Neuronal stem cell (in vitro differentiated cells): ENCODE data around the gene DHRS2.

Experiments used
- DNase-seq: peaks from one replicate; pipeline ENCODE4 v3.0.0-alpha.2; 2013; ENCODE audit warnings: low spot score
- H2AFZ ChIP-seq: one replicate; pipeline ENCODE4 v1.6.1; 2013; ENCODE audit warnings: mild to moderate bottlenecking, low read length, inconsistent platforms
- H2AK5ac ChIP-seq: 2 replicates; pipeline ENCODE4 v1.6.1; 2013; ENCODE audit warnings: low read depth, mild to moderate bottlenecking, inconsistent platforms, low read length, moderate library complexity, mixed read lengths
- H2BK120ac ChIP-seq: 2 replicates; pipeline ENCODE4 v1.6.1; 2013; ENCODE audit warnings: low read depth, mild to moderate bottlenecking, inconsistent platforms, low read length, moderate library complexity, mixed read lengths
- H2BK12ac ChIP-seq: one replicate; pipeline ENCODE4 v1.6.1; 2013; ENCODE audit warnings: low read length, inconsistent platforms
- H2BK15ac ChIP-seq: 2 replicates; pipeline ENCODE4 v1.6.1; 2013; ENCODE audit warnings: mild to moderate bottlenecking, low read length, inconsistent platforms, mixed read lengths
- H2BK5ac ChIP-seq: one replicate; pipeline ENCODE4 v1.6.1; 2013; ENCODE audit warnings: inconsistent platforms, mild to moderate bottlenecking, low read length, moderate library complexity
- H3K14ac ChIP-seq: one replicate; pipeline ENCODE4 v1.6.1; 2013; ENCODE audit warnings: low read length, inconsistent platforms
- H3K18ac ChIP-seq: 2 replicates; pipeline ENCODE4 v1.6.1; 2013; ENCODE audit warnings: low read length, inconsistent platforms
- H3K23ac ChIP-seq: 2 replicates; pipeline ENCODE4 v1.6.1; 2013; ENCODE audit warnings: low read depth, mild to moderate bottlenecking, mixed read lengths, low read length, inconsistent platforms; ENCODE audit not compliant: poor library complexity
- H3K27ac ChIP-seq: replicated peaks from 3 replicates; pipeline ENCODE4 v1.5.1; 2013; ENCODE audit warnings: low read length, inconsistent platforms
- H3K27me3 ChIP-seq, 3 experiments: 2 replicates each; pipeline ENCODE4 v1.6.1; 2013; ENCODE audit warnings: low read length in 3 of 3, mild to moderate bottlenecking in 2 of 3, inconsistent platforms in 1 of 3, low read depth in 1 of 3, mixed read lengths in 1 of 3, moderate library complexity in 1 of 3; ENCODE audit not compliant: control insufficient read depth in 3 of 3, insufficient read depth in 3 of 3
- H3K36me3 ChIP-seq, 2 donors: replicated peaks in 1 of 2; 2 replicates each; pipeline ENCODE4 v1.6.1; 2013; ENCODE audit warnings: low read length in 2 of 2; ENCODE audit not compliant: control insufficient read depth in 2 of 2, insufficient read depth in 2 of 2
- H3K4ac ChIP-seq: 2 replicates; pipeline ENCODE4 v1.6.1; 2013; ENCODE audit warnings: inconsistent platforms, mild to moderate bottlenecking, low read length, moderate library complexity
- H3K4me1 ChIP-seq, 2 donors: 1 replicate in 1 of 2; 2 replicates in 1 of 2; pipeline ENCODE4 v1.6.1; 2013; ENCODE audit warnings: low read length in 2 of 2, low read depth in 1 of 2; ENCODE audit not compliant: control insufficient read depth in 2 of 2, insufficient read depth in 1 of 2
- H3K4me2 ChIP-seq: one replicate; pipeline ENCODE4 v1.6.1; 2013; ENCODE audit warnings: mild to moderate bottlenecking, low read length, inconsistent platforms; ENCODE audit not compliant: insufficient read depth, poor library complexity, severe bottlenecking
- H3K4me3 ChIP-seq, 2 donors: 2 replicates each; pipeline ENCODE4 v1.5.1; 2013; ENCODE audit warnings: low read length in 2 of 2, mild to moderate bottlenecking in 2 of 2, inconsistent platforms in 1 of 2, moderate library complexity in 1 of 2
- H3K79me1 ChIP-seq: one replicate; pipeline ENCODE4 v1.6.1; 2013; ENCODE audit warnings: low read depth, mild to moderate bottlenecking, inconsistent platforms, low read length, moderate library complexity
- H3K9ac ChIP-seq: one replicate; pipeline ENCODE4 v1.6.1; 2013; ENCODE audit warnings: mild to moderate bottlenecking, low read depth, low read length, inconsistent platforms; ENCODE audit not compliant: poor library complexity
- H3K9me3 ChIP-seq, 2 donors: replicated peaks in 1 of 2; 2 replicates each; pipeline versions ENCODE3 to v1.6.1; 2013; ENCODE audit warnings: low read length in 2 of 2, mild to moderate bottlenecking in 2 of 2, inconsistent platforms in 1 of 2, low read depth in 1 of 2, mixed read lengths in 1 of 2, moderate library complexity in 1 of 2; ENCODE audit not compliant: control insufficient read depth in 2 of 2, insufficient read depth in 1 of 2
- H4K8ac ChIP-seq: one replicate; pipeline ENCODE4 v1.6.1; 2013; ENCODE audit warnings: low read depth, mild to moderate bottlenecking, inconsistent platforms, low read length, moderate library complexity
- H4K91ac ChIP-seq: one replicate; pipeline ENCODE4 v1.6.1; 2013; ENCODE audit warnings: low read length, low read depth, mild to moderate bottlenecking, inconsistent platforms; ENCODE audit not compliant: poor library complexity
- WGBS, 2 donors: extraction: QIAGEN DNeasy Blood & Tissue Kit; methylation state at CpG; one replicate each; pipeline ENCODE4 v1.1.7; 2013; ENCODE audit warnings: missing lambda C conversion rate in 2 of 2, mixed read lengths in 1 of 2; ENCODE audit not compliant: insufficient read length in 2 of 2, insufficient replicate concordance in 1 of 2; ENCODE audit errors: extremely low coverage in 2 of 2; 5-methylcytosine and 5-hydroxymethylcytosine counted together

DHRS2 gene

GRCh38 chr14:23621932-23622730, 14.0 kb upstream of the DHRS2 start:
- H3K79me1 ChIP-seq = no peaks in the 10 kb centered on the region
- H3K4me2 ChIP-seq = no peak overlapping the region
- H4K8ac ChIP-seq = no peak overlapping the region
- no peak overlapping the region for H2BK12ac ChIP-seq
- H3K4me1 ChIP-seq = no peaks in the 10 kb centered on the region
- no peak overlapping the region for H2BK15ac ChIP-seq
- no peak overlapping the region for H3K23ac ChIP-seq
- no peak overlapping the region for H3K9ac ChIP-seq
- no peak overlapping the region for H3K4ac ChIP-seq
- H2BK120ac ChIP-seq = no peak overlapping the region
- no peak overlapping the region for H3K18ac ChIP-seq
- H3K27ac ChIP-seq = no peak overlapping the region
- no peak for DNase-seq
- H3K27me3 ChIP-seq = no peaks in the 10 kb centered on the region
- H3K4me3 ChIP-seq = no peak overlapping the region
- H2AK5ac ChIP-seq = no peak overlapping the region
- H3K14ac ChIP-seq = no peak overlapping the region
- no peak overlapping the region for H2BK5ac ChIP-seq
- H3K36me3 ChIP-seq = no peaks in the 10 kb centered on the region
- no peak overlapping the region for H4K91ac ChIP-seq
- no peak overlapping the region for H2AFZ ChIP-seq
- WGBS, 2 donors = no CpG with 5 or more reads among the region's 4 CpGs
- H3K9me3 ChIP-seq = peaks cover 6 to 20% of the 10 kb centered on the region in 2 donors

- no peak for DNase-seq
- no peak overlapping the region for H2BK12ac ChIP-seq
- no peak overlapping the region for H3K14ac ChIP-seq
- H2AK5ac ChIP-seq = no peak overlapping the region
- H3K9me3 ChIP-seq = peaks cover 6 to 20% of the 10 kb centered on the region in 2 donors
- no peaks in the 10 kb centered on the region for H3K79me1 ChIP-seq
- H2BK5ac ChIP-seq = no peak overlapping the region
- H3K4me3 ChIP-seq = no peak overlapping the region
- H3K27me3 ChIP-seq = no peaks in the 10 kb centered on the region
- no peak overlapping the region for H2AFZ ChIP-seq
- no peaks in the 10 kb centered on the region for H3K4me1 ChIP-seq
- no peak overlapping the region for H3K27ac ChIP-seq
- no peaks in the 10 kb centered on the region for H3K36me3 ChIP-seq
- H3K4me2 ChIP-seq = no peak overlapping the region
- no peak overlapping the region for H3K23ac ChIP-seq
- H3K18ac ChIP-seq = no peak overlapping the region
- no peak overlapping the region for H4K8ac ChIP-seq
- no peak overlapping the region for H2BK120ac ChIP-seq
- H3K9ac ChIP-seq = no peak overlapping the region
- WGBS, 2 donors = no CpG with 5 or more reads among the region's 4 CpGs
- no peak overlapping the region for H4K91ac ChIP-seq
- no peak overlapping the region for H3K4ac ChIP-seq
- no peak overlapping the region for H2BK15ac ChIP-seq
Observed at GRCh38 chr14:23622990-23623389, 13.2 kb upstream of the DHRS2 start.

DNA sequence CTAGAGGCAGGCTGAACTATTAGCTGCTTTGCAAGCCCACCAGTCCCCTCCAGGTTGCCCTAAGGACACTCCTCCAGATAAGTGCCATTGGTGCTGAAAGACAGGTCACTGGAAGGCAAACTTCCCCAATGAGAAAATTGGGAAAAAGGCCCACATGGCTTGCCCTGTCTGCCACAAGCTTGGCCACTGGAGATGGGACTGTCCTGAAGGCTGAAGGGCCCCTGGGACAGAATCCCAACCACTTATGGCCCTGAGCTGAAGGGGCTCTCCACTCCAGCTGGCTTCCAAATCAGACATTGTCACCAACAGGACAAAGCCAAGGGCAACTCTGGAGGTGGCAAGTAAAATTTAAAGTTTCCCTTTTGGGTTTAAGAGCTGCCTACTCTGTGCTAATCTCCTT, 12.2 kb upstream of the DHRS2 start:
- no peak overlapping the region for H3K18ac ChIP-seq
- H3K14ac ChIP-seq = no peak overlapping the region
- H3K79me1 ChIP-seq = no peaks in the 10 kb centered on the region
- H3K27me3 ChIP-seq = no peaks in the 10 kb centered on the region
- no peak overlapping the region for H2AFZ ChIP-seq
- DNase-seq = no peak
- no peak overlapping the region for H2AK5ac ChIP-seq
- H4K8ac ChIP-seq = no peak overlapping the region
- H2BK15ac ChIP-seq = no peak overlapping the region
- no peak overlapping the region for H3K23ac ChIP-seq
- no peak overlapping the region for H4K91ac ChIP-seq
- no peak overlapping the region for H3K9ac ChIP-seq
- no peaks in the 10 kb centered on the region for H3K4me1 ChIP-seq
- no peak overlapping the region for H2BK120ac ChIP-seq
- no peak overlapping the region for H2BK5ac ChIP-seq
- no peak overlapping the region for H3K4me2 ChIP-seq
- no peak overlapping the region for H3K4me3 ChIP-seq
- H3K4ac ChIP-seq = no peak overlapping the region
- H3K9me3 ChIP-seq = peaks cover 6 to 20% of the 10 kb centered on the region in 2 donors
- no peak overlapping the region for H3K27ac ChIP-seq
- no peaks in the 10 kb centered on the region for H3K36me3 ChIP-seq
- H2BK12ac ChIP-seq = no peak overlapping the region

DNA sequence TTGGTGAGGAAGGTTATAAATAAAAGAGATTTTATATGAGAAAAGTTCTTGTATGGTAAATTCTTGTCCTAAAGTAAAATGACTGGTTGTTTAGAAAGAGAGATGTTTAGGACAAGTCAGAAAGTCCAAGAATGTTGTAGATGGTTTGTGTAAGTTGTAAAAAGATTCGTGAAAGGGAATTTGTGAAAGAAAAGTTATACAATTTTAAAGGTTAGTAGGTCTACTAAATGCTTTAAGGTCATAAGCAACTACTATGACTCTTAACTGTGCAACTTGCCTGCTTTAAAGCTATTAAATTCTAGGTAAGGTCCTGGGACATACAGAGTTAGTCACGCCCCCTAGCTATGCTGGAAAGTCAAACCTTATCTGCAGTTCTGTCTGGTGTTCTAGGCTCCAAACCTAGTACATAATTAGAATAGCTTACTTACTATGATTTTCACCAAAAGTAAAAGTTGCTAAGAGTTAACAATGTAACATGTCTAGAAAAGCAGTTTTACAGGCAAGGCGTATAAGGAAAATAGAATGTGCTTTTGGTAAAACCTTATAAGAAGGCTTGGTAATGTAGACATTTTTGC, 11.2 kb upstream of the DHRS2 start:
- Histone ChIP-seq H2BK12ac (no peak overlapping the region), H3K18ac (no peak overlapping the region), H3K4me1 (no peaks in the 10 kb centered on the region), H4K91ac (no peak overlapping the region), H2AK5ac (no peak overlapping the region), H4K8ac (no peak overlapping the region), H2AFZ (no peak overlapping the region), H2BK15ac (no peak overlapping the region), H2BK120ac (no peak overlapping the region), H3K27ac (no peak overlapping the region), H3K27me3 (no peaks in the 10 kb centered on the region), H2BK5ac (no peak overlapping the region), H3K9me3 (peaks cover 6 to 20% of the 10 kb centered on the region in 2 donors), H3K23ac (no peak overlapping the region), H3K4me2 (no peak overlapping the region), H3K79me1 (no peaks in the 10 kb centered on the region), H3K14ac (no peak overlapping the region), H3K4me3 (no peak overlapping the region), H3K9ac (no peak overlapping the region), H3K36me3 (no peaks in the 10 kb centered on the region), H3K4ac (no peak overlapping the region)
- peak; percentile 4 for DNase-seq
- WGBS, 2 donors = 95 to 100% methylated on average over 1 of the region's 3 CpGs
